ENCODE measurements around the gene INS. TPM values are rescaled to one million over a fixed set of nuclear protein-coding genes. Genes with fewer than 3 reads are reported as not detected.

INS gene
- total RNA-seq, 1 donor from 2014 or later, result not detected

DNA sequence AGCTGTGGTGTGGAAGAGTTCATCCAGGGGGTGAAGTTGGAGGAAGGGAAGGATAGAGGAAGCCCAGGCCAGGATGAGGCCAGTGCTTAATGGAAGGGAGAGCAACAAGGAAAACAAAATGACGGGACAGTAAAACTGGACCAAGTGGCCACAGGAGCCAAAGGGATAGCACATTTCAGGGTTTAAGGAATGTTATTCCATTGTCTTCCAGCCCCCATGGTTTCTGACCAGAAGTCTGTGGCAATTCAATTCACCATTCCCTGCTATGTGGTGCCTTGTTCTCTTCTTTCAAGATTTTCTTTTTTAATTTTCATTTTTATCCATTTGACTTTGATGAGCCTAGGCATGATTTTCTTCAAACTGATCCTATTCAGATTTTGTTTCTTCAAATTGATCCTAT lies 44.3 kb downstream of the INS start:
- Histone ChIP-seq H3K36me3 (no peaks in the 10 kb centered on the region), H3K27ac (no peak overlapping the region), H3K4me1 (no peaks in the 10 kb centered on the region), H3K4me3 (no peak overlapping the region), H3K9me3 (peaks cover 0 to 9% of the 10 kb centered on the region in 2 donors), H3K27me3 (peaks cover 5% of the 10 kb centered on the region)
- TF ChIP-seq, protein P1, sequence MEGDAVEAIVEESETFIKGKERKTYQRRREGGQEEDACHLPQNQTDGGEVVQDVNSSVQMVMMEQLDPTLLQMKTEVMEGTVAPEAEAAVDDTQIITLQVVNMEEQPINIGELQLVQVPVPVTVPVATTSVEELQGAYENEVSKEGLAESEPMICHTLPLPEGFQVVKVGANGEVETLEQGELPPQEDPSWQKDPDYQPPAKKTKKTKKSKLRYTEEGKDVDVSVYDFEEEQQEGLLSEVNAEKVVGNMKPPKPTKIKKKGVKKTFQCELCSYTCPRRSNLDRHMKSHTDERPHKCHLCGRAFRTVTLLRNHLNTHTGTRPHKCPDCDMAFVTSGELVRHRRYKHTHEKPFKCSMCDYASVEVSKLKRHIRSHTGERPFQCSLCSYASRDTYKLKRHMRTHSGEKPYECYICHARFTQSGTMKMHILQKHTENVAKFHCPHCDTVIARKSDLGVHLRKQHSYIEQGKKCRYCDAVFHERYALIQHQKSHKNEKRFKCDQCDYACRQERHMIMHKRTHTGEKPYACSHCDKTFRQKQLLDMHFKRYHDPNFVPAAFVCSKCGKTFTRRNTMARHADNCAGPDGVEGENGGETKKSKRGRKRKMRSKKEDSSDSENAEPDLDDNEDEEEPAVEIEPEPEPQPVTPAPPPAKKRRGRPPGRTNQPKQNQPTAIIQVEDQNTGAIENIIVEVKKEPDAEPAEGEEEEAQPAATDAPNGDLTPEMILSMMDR (IDR thresholded peaks at IDR 0.05), result no peak
- no peak for DNase-seq (ENCODE audit: low spot score in 2 of 2)
- intact Hi-C loops (cut with DNase I), result no loop called here

DNA sequence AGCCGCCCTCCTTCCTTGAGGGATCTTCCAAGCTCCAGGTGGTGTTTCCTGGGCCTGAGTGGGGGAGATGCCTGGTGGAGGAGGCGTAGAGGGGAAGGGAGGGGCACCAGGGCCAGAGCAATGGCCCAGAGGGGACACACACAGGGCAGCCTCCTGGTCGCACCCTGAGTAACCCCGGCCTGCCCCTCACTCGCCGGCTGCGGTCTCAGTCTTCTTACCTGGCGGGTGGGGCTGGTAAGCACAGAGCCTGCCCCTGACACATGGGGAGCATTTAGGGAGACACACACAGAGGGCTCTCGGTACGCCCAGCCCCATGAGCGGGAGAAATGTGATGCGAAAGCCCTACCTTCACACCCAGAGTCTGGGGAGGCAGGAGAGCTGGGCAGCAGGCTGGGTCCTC lies 45.7 kb downstream of the INS start:
- TF ChIP-seq, protein P1 (IDR thresholded peaks at IDR 0.05), result no peak
- no peak for DNase-seq (ENCODE audit: low spot score in 2 of 2)
- intact Hi-C loops (cut with DNase I), result no loop called here
- Histone ChIP-seq H3K4me3 (no peak overlapping the region), H3K36me3 (no peaks in the 10 kb centered on the region), H3K9me3 (peaks cover 0 to 9% of the 10 kb centered on the region in 2 donors), H3K27me3 (peaks cover under 1% of the 10 kb centered on the region), H3K4me1 (no peaks in the 10 kb centered on the region), H3K27ac (no peak overlapping the region)

DNA sequence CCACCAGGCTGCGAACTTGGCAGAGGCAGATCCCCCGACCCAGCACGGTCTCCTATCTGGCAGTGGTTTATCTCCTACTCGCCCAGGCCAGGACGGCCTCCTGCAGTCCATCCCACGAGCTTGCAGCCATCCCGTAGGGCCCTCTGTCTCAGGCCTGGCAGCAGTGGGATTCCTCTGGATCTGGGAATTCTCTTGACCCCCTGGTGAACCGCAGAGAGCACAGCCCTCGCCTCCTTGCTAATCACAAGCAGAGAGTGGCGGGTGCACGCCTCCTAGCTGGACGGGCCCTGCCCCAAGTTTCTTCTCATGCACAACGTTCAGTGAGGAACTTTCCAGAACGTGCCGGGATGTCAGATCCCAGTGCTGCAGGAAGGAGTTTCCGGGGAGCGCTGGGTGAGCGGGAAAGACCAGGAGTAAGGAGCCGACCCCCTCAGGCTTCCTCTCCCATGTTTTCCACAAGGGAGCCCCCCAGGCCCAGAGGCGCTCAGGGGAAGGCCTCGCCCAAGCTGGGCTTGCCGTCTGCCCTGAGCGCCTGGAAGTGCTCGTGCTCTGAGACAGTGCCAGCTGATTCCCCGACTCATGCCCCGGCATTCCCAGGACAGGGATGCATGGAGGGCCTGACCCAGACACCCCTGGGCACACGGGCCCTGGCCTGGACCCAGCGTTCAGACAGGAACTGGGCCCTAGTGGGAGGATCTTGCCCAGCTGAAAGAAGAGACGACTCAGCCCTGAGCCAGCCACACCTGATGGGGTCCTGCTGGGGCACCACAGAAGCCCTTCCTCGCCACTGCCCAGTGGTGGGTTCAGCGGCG lies 46.4 kb downstream of the INS start:
- Histone ChIP-seq H3K27ac (no peak overlapping the region), H3K4me3 (no peak overlapping the region), H3K4me1 (no peaks in the 10 kb centered on the region), H3K27me3 (no peaks in the 10 kb centered on the region), H3K36me3 (no peaks in the 10 kb centered on the region), H3K9me3 (peaks cover 0 to 9% of the 10 kb centered on the region in 2 donors)
- no peak for DNase-seq (ENCODE audit: low spot score in 2 of 2)
- intact Hi-C loops (cut with DNase I), result no loop called here
- TF ChIP-seq, protein P1 (IDR thresholded peaks at IDR 0.05), result no peak

DNA sequence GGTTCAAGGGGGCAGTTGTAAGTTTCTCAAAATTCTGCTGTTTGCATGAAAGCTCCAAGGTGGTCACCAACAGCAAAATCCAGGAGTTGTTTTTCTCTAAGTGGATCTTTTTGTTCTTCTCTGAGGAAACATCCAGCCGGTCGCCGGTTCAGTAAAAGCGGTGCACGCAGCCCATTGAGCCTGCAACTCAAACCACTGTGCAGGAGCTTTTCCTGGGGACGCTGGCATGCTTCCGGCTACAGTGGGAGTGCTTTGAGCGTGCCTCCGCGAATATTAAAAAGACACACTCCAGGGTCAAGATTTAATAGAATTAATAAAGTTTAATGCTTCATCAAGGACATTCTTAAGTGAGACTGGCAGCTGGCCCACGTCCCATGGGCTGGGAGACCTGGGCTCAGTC lies 47.2 kb downstream of the INS start:
- TF ChIP-seq, protein P1 (IDR thresholded peaks at IDR 0.05), result no peak
- H3K4me1 ChIP-seq, result no peaks in the 10 kb centered on the region
- intact Hi-C loops (cut with DNase I), result no loop called here
- H3K27ac ChIP-seq, result no peak overlapping the region
- no peak overlapping the region for H3K4me3 ChIP-seq
- H3K36me3 ChIP-seq, result no peaks in the 10 kb centered on the region
- no peaks in the 10 kb centered on the region for H3K27me3 ChIP-seq
- DNase-seq (ENCODE audit: low spot score in 2 of 2), result no peak
- H3K9me3 ChIP-seq, result peaks cover 0 to 9% of the 10 kb centered on the region in 2 donors

DNA sequence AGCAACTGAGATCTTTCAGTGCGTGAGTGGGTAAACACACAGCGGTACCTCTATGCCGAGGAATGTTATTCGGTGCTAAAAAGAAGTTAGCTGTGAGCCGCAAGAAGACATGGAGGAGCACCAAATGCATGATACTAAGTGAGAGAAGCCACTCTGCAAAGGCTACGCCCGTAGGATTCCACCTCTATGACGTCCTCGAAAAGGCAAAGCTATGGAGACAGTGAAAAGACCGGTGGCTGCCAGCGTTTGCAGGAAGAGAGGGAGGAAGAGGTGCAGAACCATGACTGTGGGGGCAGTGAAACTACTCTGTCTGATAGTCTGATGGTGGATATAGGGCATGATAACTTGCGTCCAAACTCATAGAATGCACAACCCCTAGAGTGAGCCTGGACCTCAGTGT lies 50.5 kb downstream of the INS start:
- H3K36me3 ChIP-seq, result no peaks in the 10 kb centered on the region
- no peaks in the 10 kb centered on the region for H3K27me3 ChIP-seq
- H3K27ac ChIP-seq, result no peak overlapping the region
- TF ChIP-seq, protein P1 (IDR thresholded peaks at IDR 0.05), result no peak
- DNase-seq (ENCODE audit: low spot score in 2 of 2), result no peak
- no peaks in the 10 kb centered on the region for H3K9me3 ChIP-seq
- no peaks in the 10 kb centered on the region for H3K4me1 ChIP-seq
- no peak overlapping the region for H3K4me3 ChIP-seq
- intact Hi-C loops (cut with DNase I), result no loop called here

Other genes starting within 250 kb of the INS start
- gene TNNT3, start 241.5 kb downstream of the INS start, total RNA-seq, result 10.1 TPM
- gene MRPL23, start 213.9 kb downstream of the INS start, total RNA-seq, result 117 TPM
- 539 TPM for gene H19, start 163.4 kb downstream of the INS start, total RNA-seq
- 124 TPM for gene IGF2, start 21.8 kb downstream of the INS start, total RNA-seq
- not detected for gene TH, start 10.6 kb upstream of the INS start, total RNA-seq
- not detected for gene ASCL2, start 109.4 kb upstream of the INS start, total RNA-seq
- gene C11orf21, start 140.7 kb upstream of the INS start, total RNA-seq, result not detected
- gene TSPAN32, start 140.8 kb upstream of the INS start, total RNA-seq, result 1.9 TPM
- 801 TPM for gene CD81, start 216.1 kb upstream of the INS start, total RNA-seq
- 183 TPM for gene TSSC4, start 239.5 kb upstream of the INS start, total RNA-seq

Data from ascending aorta (tissue), 2 donors.